IPS-11a (cell line): Measurements from ENCODE around the gene NACAD.
"Not testable (repeated sequence)": the region's sequence is repeated elsewhere in the genome, so short reads cannot be mapped to it uniquely, and the experiment has no call there.

Source experiments
- H3K4me3 ChIP-seq: one replicate; pipeline ENCODE4 v1.5.1; 2013; ENCODE audit warnings: low read depth, low read length, control low read depth

Gene NACAD

GRCh38 chr7:45060295-45060694 lies 28.5 kb downstream of the NACAD start:
- H3K4me3 ChIP-seq = no peak overlapping the region

- no peak overlapping the region for H3K4me3 ChIP-seq
Measured at GRCh38 chr7:45057878-45058277, 30.9 kb downstream of the NACAD start.

- H3K4me3 ChIP-seq = no peak overlapping the region
Measured at GRCh38 chr7:45055594-45056219, 33.1 kb downstream of the NACAD start.

- H3K4me3 ChIP-seq = no peak overlapping the region
Measured at GRCh38 chr7:45055016-45055415, 33.8 kb downstream of the NACAD start.

- no peak overlapping the region for H3K4me3 ChIP-seq
Measured at GRCh38 chr7:45054442-45054841, 34.3 kb downstream of the NACAD start.

GRCh38 chr7:45053941-45054340 lies 34.8 kb downstream of the NACAD start:
- no peak overlapping the region for H3K4me3 ChIP-seq

GRCh38 chr7:45053401-45053800 lies 35.4 kb downstream of the NACAD start:
- no peak overlapping the region for H3K4me3 ChIP-seq

- no peak overlapping the region for H3K4me3 ChIP-seq
Measured at GRCh38 chr7:45052011-45052410, 36.8 kb downstream of the NACAD start.

GRCh38 chr7:45050198-45050597 lies 38.6 kb downstream of the NACAD start:
- H3K4me3 ChIP-seq = no peak overlapping the region

- H3K4me3 ChIP-seq = no peak overlapping the region
Measured at GRCh38 chr7:45048748-45049147, 40.0 kb downstream of the NACAD start.

- no peak overlapping the region for H3K4me3 ChIP-seq
Measured at GRCh38 chr7:45044338-45044737, 44.4 kb downstream of the NACAD start.

GRCh38 chr7:45039106-45039505 lies 49.7 kb downstream of the NACAD start:
- H3K4me3 ChIP-seq = no peak overlapping the region

- no peak overlapping the region for H3K4me3 ChIP-seq
Measured at GRCh38 chr7:45037876-45038275, 50.9 kb downstream of the NACAD start.

GRCh38 chr7:45036796-45037195 lies 52.0 kb downstream of the NACAD start:
- H3K4me3 ChIP-seq = no peak overlapping the region

- H3K4me3 ChIP-seq = no peak overlapping the region
Measured at GRCh38 chr7:45036317-45036716, 52.5 kb downstream of the NACAD start.

- H3K4me3 ChIP-seq = no peak overlapping the region
Measured at GRCh38 chr7:45035893-45036292, 52.9 kb downstream of the NACAD start.

GRCh38 chr7:45035371-45035770 lies 53.4 kb downstream of the NACAD start:
- no peak overlapping the region for H3K4me3 ChIP-seq

- H3K4me3 ChIP-seq = not testable (repeated sequence)
Measured at GRCh38 chr7:45034710-45035109, 54.1 kb downstream of the NACAD start.

GRCh38 chr7:45033931-45034290 lies 54.9 kb downstream of the NACAD start:
- H3K4me3 ChIP-seq = no peak overlapping the region

- H3K4me3 ChIP-seq = no peak overlapping the region
Measured at GRCh38 chr7:45033261-45033930, 55.4 kb downstream of the NACAD start.

- no peak overlapping the region for H3K4me3 ChIP-seq
Measured at GRCh38 chr7:45032421-45032820, 56.3 kb downstream of the NACAD start.

GRCh38 chr7:45031829-45032228 lies 56.9 kb downstream of the NACAD start:
- H3K4me3 ChIP-seq = no peak overlapping the region
